ENCODE results near the gene PRKCB.

PRKCB gene

DNA sequence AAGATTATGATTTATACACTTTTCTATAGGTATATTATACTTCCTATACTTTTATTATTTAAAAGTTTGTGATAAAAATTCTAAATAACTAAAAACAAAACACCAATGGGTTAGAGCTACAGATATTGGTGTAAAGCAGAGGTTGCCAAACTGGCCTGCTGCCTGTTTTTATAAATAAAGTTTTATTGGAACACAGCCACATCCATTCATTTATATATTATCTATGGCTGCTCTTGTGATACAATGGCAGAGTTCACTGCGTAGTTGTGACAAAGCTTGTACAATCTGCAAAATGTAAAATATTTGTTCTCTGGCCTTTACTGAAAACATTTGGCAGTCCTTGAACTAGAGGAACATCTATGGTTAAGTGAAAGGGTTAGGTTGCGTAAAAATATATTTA is 208.7 kb downstream of the PRKCB start:
- no peak for TF ChIP-seq CTCF (IDR thresholded peaks at IDR 0.05; ENCODE audit: control insufficient read depth, extremely low read depth, insufficient read depth)

DNA sequence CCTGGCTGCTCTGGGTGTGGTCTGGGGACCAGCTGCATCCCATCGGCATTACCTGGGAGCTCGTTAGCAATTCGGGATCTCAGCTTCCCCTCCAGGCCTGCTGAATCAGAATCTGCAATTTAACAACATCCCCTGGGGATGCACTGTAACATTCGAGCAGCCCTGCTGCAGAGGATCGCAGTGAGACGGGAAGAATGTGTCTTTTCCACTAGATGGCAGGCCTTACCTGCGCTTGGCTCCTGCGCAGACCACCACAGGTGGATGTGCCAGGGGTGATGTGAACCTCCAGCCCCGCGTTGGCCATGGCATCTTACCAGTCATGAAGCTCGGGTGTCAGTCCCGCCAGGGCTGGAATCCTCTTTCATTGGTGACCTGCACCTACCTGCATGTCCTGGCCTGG is 209.9 kb downstream of the PRKCB start:
- peak; percentile 47 for TF ChIP-seq CTCF (IDR thresholded peaks at IDR 0.05; ENCODE audit: control insufficient read depth, extremely low read depth, insufficient read depth)
- H3K4me3 ChIP-seq (ENCODE audit: low read depth, low read length) = no peak overlapping the region
- no peak for DNase-seq (ENCODE audit: low read depth)

More for the DNA sequence above, 208.7 kb downstream of the PRKCB start:
- no peak overlapping the region for H3K4me3 ChIP-seq (ENCODE audit: low read depth, low read length)
- DNase-seq (ENCODE audit: low read depth) = no peak

- no peak for TF ChIP-seq CTCF (IDR thresholded peaks at IDR 0.05; ENCODE audit: control insufficient read depth, extremely low read depth, insufficient read depth)
- H3K4me3 ChIP-seq (ENCODE audit: low read depth, low read length) = no peak overlapping the region
- DNase-seq (ENCODE audit: low read depth) = no peak
Measured at GRCh38 chr16:24046442-24046841, 210.7 kb downstream of the PRKCB start.

GRCh38 chr16:24049113-24049512 is 213.3 kb downstream of the PRKCB start:
- no peak overlapping the region for H3K4me3 ChIP-seq (ENCODE audit: low read depth, low read length)
- DNase-seq (ENCODE audit: low read depth) = no peak
- TF ChIP-seq CTCF (IDR thresholded peaks at IDR 0.05; ENCODE audit: control insufficient read depth, extremely low read depth, insufficient read depth) = no peak

- H3K4me3 ChIP-seq (ENCODE audit: low read depth, low read length) = no peak overlapping the region
- no peak for DNase-seq (ENCODE audit: low read depth)
- TF ChIP-seq CTCF (IDR thresholded peaks at IDR 0.05; ENCODE audit: control insufficient read depth, extremely low read depth, insufficient read depth) = no peak
Measured at GRCh38 chr16:24051125-24051524, 215.3 kb downstream of the PRKCB start.

DNA sequence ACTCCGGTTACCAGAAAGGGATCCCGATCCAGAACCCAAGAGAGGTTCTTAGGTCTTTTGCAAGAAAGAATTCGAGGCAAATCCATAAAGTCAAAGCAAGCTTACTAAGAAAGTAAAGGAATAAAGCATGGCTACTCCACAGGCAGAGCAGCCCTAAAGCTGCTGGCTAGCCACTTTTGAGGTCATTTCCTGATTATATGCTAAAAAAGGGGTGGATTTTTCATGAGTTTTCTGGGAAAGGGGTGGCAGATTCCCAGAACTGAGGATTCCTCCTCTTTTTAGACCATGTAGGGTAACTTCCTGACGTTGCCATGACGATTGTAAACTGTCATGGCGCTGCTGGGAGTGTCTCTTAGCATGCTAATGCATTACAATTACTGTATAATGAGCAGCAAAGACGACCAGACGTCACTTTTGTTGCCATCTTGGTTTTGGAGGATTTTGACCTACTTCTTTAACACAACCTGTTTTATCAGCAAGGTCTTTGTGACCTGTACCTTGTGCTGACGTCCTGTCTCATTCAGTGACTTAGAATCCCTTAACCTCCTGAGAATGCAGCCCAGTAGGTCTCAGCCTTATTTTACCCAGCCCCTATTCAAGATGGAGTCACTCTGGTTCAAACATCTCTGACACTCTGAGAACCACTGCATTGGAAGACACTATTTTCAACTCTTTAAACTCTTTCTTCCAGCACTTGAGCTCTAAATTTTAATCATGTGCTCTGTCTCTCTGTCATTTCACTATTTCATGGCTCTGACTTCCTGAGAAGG is 216.7 kb downstream of the PRKCB start:
- H3K4me3 ChIP-seq (ENCODE audit: low read depth, low read length) = no peak overlapping the region
- no peak for TF ChIP-seq CTCF (IDR thresholded peaks at IDR 0.05; ENCODE audit: control insufficient read depth, extremely low read depth, insufficient read depth)
- DNase-seq (ENCODE audit: low read depth) = no peak

Data from LNCaP clone FGC (cell line).